ENCODE measurements around the gene TOX2.

DNA sequence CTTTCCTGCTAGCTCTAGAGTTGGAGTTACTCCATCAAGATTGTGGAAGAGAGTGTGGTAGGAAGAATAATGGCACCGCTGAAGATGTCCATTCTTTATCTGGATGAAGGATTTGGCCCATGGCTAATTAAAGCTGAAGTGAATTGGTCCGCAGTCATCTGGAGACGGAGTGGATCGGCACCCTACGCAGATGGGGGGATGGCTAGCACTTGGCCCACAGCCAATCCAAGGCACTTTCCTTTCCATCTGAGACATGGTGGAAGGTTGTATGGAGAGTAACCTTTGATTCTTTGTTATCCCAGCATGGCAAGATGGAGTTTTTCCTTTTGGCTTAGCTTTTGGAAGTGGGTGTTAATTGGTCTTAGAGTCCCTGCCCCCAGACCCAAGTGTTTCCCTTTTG is 184.0 kb downstream of the TOX2 start:
- TF ChIP-seq, protein P1, sequence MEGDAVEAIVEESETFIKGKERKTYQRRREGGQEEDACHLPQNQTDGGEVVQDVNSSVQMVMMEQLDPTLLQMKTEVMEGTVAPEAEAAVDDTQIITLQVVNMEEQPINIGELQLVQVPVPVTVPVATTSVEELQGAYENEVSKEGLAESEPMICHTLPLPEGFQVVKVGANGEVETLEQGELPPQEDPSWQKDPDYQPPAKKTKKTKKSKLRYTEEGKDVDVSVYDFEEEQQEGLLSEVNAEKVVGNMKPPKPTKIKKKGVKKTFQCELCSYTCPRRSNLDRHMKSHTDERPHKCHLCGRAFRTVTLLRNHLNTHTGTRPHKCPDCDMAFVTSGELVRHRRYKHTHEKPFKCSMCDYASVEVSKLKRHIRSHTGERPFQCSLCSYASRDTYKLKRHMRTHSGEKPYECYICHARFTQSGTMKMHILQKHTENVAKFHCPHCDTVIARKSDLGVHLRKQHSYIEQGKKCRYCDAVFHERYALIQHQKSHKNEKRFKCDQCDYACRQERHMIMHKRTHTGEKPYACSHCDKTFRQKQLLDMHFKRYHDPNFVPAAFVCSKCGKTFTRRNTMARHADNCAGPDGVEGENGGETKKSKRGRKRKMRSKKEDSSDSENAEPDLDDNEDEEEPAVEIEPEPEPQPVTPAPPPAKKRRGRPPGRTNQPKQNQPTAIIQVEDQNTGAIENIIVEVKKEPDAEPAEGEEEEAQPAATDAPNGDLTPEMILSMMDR (IDR thresholded peaks at IDR 0.05), result no peak
- TF ChIP-seq EP300 (IDR thresholded peaks at IDR 0.05) (no peak), POLR2A (IDR thresholded peaks at IDR 0.05) (no peak)

All from ovary (tissue), 3 donors.